H1 (cell line): ENCODE measurements around the gene P4HB. TPM values are rescaled to one million over a fixed set of nuclear protein-coding genes. Genes with fewer than 3 reads are reported as not detected.

Source experiments
- CTCF ChIA-PET: fragments of 300-600 bp; sonication (Branson Sonifier 250); formaldehyde crosslinking; loops from one replicate; lab custom pipeline; 2021; ENCODE audit not compliant: partially characterized antibody; lab: Charles Lee
- POLR2A ChIA-PET: fragments of 300-600 bp; sonication (Branson Sonifier 250); formaldehyde crosslinking; loops from one replicate; lab custom pipeline; 2021; ENCODE audit warnings: inconsistent platforms; ENCODE audit not compliant: partially characterized antibody; lab: Charles Lee
- DNase-seq, 2 experiments: peaks; one replicate each; pipeline versions ENCODE4 v3.0.0 to v3.0.0-alpha.2; 2010 to 2022; ENCODE audit warnings: low spot score in 2 of 2, low read depth in 1 of 2, mixed read lengths in 1 of 2
- FAIRE-seq: peaks from 2 replicates; lab custom pipeline; 2011; peaks lifted over from hg19 to GRCh38; lab: Jason Lieb, UNC
- H2AFZ ChIP-seq: 2 replicates; pipeline ENCODE4 v1.8.1; 2012; ENCODE audit warnings: low read length, inconsistent platforms
- H2AK5ac ChIP-seq: 2 replicates; pipeline ENCODE4 v1.6.1; 2013; ENCODE audit warnings: low read depth, low read length
- H2BK120ac ChIP-seq: replicated peaks from 2 replicates; pipeline ENCODE3; 2013; ENCODE audit warnings: low read depth, low read length, inconsistent platforms
- H2BK12ac ChIP-seq: 2 replicates; pipeline ENCODE4 v1.6.1; 2013; ENCODE audit warnings: low read depth, low read length
- H2BK15ac ChIP-seq: 2 replicates; pipeline ENCODE4 v1.6.1; 2013; ENCODE audit warnings: low read length
- H2BK20ac ChIP-seq: 2 replicates; pipeline ENCODE4 v1.6.1; 2013; ENCODE audit warnings: low read length
- H2BK5ac ChIP-seq: 2 replicates; pipeline ENCODE4 v1.6.1; 2013; ENCODE audit warnings: low read depth, low read length
- H3K14ac ChIP-seq: 2 replicates; pipeline ENCODE4 v1.6.1; 2013; ENCODE audit warnings: inconsistent platforms; ENCODE audit not compliant: insufficient read length
- H3K18ac ChIP-seq: 2 replicates; pipeline ENCODE4 v1.6.1; 2013; ENCODE audit warnings: low read length; ENCODE audit errors: extremely low read depth
- H3K23ac ChIP-seq: 2 replicates; pipeline ENCODE4 v1.6.1; 2013; ENCODE audit warnings: inconsistent platforms; ENCODE audit not compliant: insufficient read length
- H3K23me2 ChIP-seq: 2 replicates; pipeline ENCODE4 v1.6.1; 2013; ENCODE audit warnings: low read depth, low read length
- H3K27ac ChIP-seq: 2 replicates; pipeline ENCODE4 v1.6.1; 2011; ENCODE audit warnings: low read depth, low read length, inconsistent platforms
- H3K27me3 ChIP-seq, 4 experiments: replicated peaks in 1 of 4; 1 replicate in 1 of 4; 2 replicates in 3 of 4; pipeline versions ENCODE4 v1.6.1 to v1.8.1; 2011 to 2013; ENCODE audit warnings: low read length in 3 of 4, mild to moderate bottlenecking in 3 of 4, inconsistent platforms in 2 of 4, mixed read lengths in 2 of 4, moderate library complexity in 1 of 4; ENCODE audit not compliant: control insufficient read depth in 3 of 4, insufficient read depth in 3 of 4; ENCODE audit errors: extremely low read depth in 1 of 4
- H3K36me3 ChIP-seq, 4 experiments: 2 replicates each; pipeline versions ENCODE4 v1.6.1 to v1.8.1; 2011 to 2013; ENCODE audit warnings: mild to moderate bottlenecking in 4 of 4, low read length in 3 of 4, moderate library complexity in 2 of 4, control low read depth in 1 of 4, inconsistent platforms in 1 of 4; ENCODE audit not compliant: insufficient read depth in 4 of 4, control insufficient read depth in 2 of 4
- H3K4ac ChIP-seq: replicated peaks from 2 replicates; pipeline ENCODE3; 2013; ENCODE audit warnings: low read length, low read depth, mixed read lengths, inconsistent platforms; ENCODE audit not compliant: insufficient read length
- H3K4me1 ChIP-seq, 4 experiments: replicated peaks in 1 of 4; 1 replicate in 1 of 4; 2 replicates in 3 of 4; pipeline versions ENCODE4 v1.6.1 to v1.8.1; 2011 to 2013; ENCODE audit warnings: low read length in 3 of 4, inconsistent platforms in 2 of 4, mixed read lengths in 1 of 4; ENCODE audit not compliant: insufficient read depth in 4 of 4, control insufficient read depth in 3 of 4
- H3K4me2 ChIP-seq, 2 experiments: 2 replicates each; pipeline versions ENCODE4 v1.6.1 to v1.8.1; 2011 to 2013; ENCODE audit warnings: low read depth in 2 of 2, low read length in 2 of 2, control low read depth in 1 of 2, inconsistent platforms in 1 of 2, mild to moderate bottlenecking in 1 of 2; ENCODE audit not compliant: insufficient read depth in 1 of 2
- H3K4me3 ChIP-seq, 4 experiments: fragments of 200-600, 300-600 bp in 1 of 4; sonication (generic), shearing (Covaris generic), sonication (Bioruptor Twin) in 1 of 4; 2 replicates each; pipeline versions ENCODE4 v1.5.1 to v1.8.1; 2011 to 2016; ENCODE audit warnings: low read length in 4 of 4, low read depth in 3 of 4, control low read depth in 2 of 4, inconsistent platforms in 2 of 4, mild to moderate bottlenecking in 2 of 4, mixed read lengths in 1 of 4, moderate library complexity in 1 of 4; ENCODE audit not compliant: insufficient read depth in 2 of 4; ENCODE audit errors: extremely low read depth in 1 of 4
- H3K56ac ChIP-seq: replicated peaks from 2 replicates; pipeline ENCODE3; 2013; ENCODE audit warnings: low read depth, mild to moderate bottlenecking, mixed read lengths, low read length, inconsistent platforms; ENCODE audit not compliant: insufficient read length
- H3K79me1 ChIP-seq: 2 replicates; pipeline ENCODE4 v1.6.1; 2013; ENCODE audit warnings: low read depth, low read length, control low read depth
- H3K79me2 ChIP-seq, 2 experiments: 2 replicates each; pipeline versions ENCODE4 v1.6.1 to v1.8.1; 2012 to 2013; ENCODE audit warnings: low read length in 2 of 2, mild to moderate bottlenecking in 2 of 2, inconsistent platforms in 1 of 2; ENCODE audit not compliant: insufficient read depth in 2 of 2, control insufficient read depth in 1 of 2
- H3K9ac ChIP-seq, 4 experiments: replicated peaks in 1 of 4; 1 replicate in 1 of 4; 2 replicates in 3 of 4; pipeline versions ENCODE4 v1.6.1 to v1.8.1; 2011 to 2013; ENCODE audit warnings: low read depth in 3 of 4, low read length in 3 of 4, control low read depth in 2 of 4, mild to moderate bottlenecking in 2 of 4, moderate library complexity in 2 of 4, inconsistent platforms in 1 of 4; ENCODE audit errors: extremely low read depth in 1 of 4
- H3K9me3 ChIP-seq, 2 experiments: 2 replicates each; pipeline versions ENCODE4 v1.6.1 to v1.8.1; 2012 to 2013; ENCODE audit warnings: mild to moderate bottlenecking in 2 of 2, moderate library complexity in 2 of 2, control low read depth in 1 of 2, inconsistent platforms in 1 of 2, low read depth in 1 of 2, low read length in 1 of 2, mixed read lengths in 1 of 2; ENCODE audit not compliant: insufficient read depth in 2 of 2
- H4K20me1 ChIP-seq, 2 experiments: replicated peaks in 1 of 2; 2 replicates each; pipeline versions ENCODE3 to v1.8.1; 2011 to 2013; ENCODE audit warnings: inconsistent platforms in 2 of 2, low read length in 2 of 2, mild to moderate bottlenecking in 1 of 2; ENCODE audit not compliant: insufficient read depth in 2 of 2, control insufficient read depth in 1 of 2
- H4K5ac ChIP-seq: 2 replicates; pipeline ENCODE4 v1.6.1; 2013; ENCODE audit warnings: low read length, low read depth, mixed read lengths, inconsistent platforms; ENCODE audit not compliant: insufficient read length
- H4K8ac ChIP-seq: 2 replicates; pipeline ENCODE4 v1.8.0; 2013; ENCODE audit warnings: mild to moderate bottlenecking, moderate library complexity, low read length, inconsistent platforms; ENCODE audit not compliant: insufficient read depth; ENCODE audit errors: extremely low read depth
- H4K91ac ChIP-seq: replicated peaks from 2 replicates; pipeline ENCODE3; 2013; ENCODE audit warnings: low read length, mixed read lengths, inconsistent platforms; ENCODE audit not compliant: insufficient read length
- CBX8 ChIP-seq: fragments of 300-800, 300-1000 bp; sonication (generic); IDR thresholded peaks from 2 replicates; pipeline ENCODE4 v1.7.1; 2016; ENCODE audit warnings: low read depth, low read length, borderline replicate concordance
- CREB1 ChIP-seq: IDR thresholded peaks from 2 replicates; pipeline ENCODE4 v1.6.1; 2012; ENCODE audit warnings: inconsistent platforms
- MAFK ChIP-seq: IDR thresholded peaks from 2 replicates; pipeline ENCODE4 v1.6.1; 2012; ENCODE audit warnings: low read depth, mild to moderate bottlenecking, improper control_type of control experiment, low read length
- POU5F1 ChIP-seq: IDR thresholded peaks from 2 replicates; pipeline ENCODE4 v1.6.1; 2011; ENCODE audit warnings: low read depth, mild to moderate bottlenecking, low read length, moderate library complexity
- TBP ChIP-seq: IDR thresholded peaks from 2 replicates; pipeline ENCODE4 v1.6.1; 2011; ENCODE audit warnings: low read depth, low read length, improper control_type of control experiment
- ZNF274 ChIP-seq: IDR thresholded peaks from 2 replicates; pipeline ENCODE4 v1.7.0; 2012; ENCODE audit warnings: low read length, borderline replicate concordance; ENCODE audit errors: extremely low read depth
- WGBS, 2 experiments: shearing (Covaris generic) in 1 of 2; methylation state at CpG; one replicate each; pipeline versions ENCODE4 v1.1.6 to v1.1.7; 2013 to 2015; ENCODE audit warnings: low lambda C conversion rate in 2 of 2, mixed read lengths in 2 of 2, inconsistent platforms in 1 of 2, low coverage in 1 of 2, missing lambda C conversion rate in 1 of 2; ENCODE audit not compliant: insufficient replicate concordance in 2 of 2, insufficient coverage in 1 of 2, insufficient read length in 1 of 2; ENCODE audit errors: extremely low coverage in 1 of 2, missing lambda C conversion rate in 1 of 2; 5-methylcytosine and 5-hydroxymethylcytosine counted together
- polyA plus RNA-seq, 7 experiments: library from polyadenylated mRNA; depleted of rRNA in 3 of 7; stranded (reverse) in 5 of 7; unstranded in 2 of 7; fragments of >200 nt in 5 of 7; fragments of 200-250 nt in 2 of 7; gene quantifications; 1 replicate in 5 of 7; 2 replicates in 1 of 7; 4 replicates in 1 of 7; pipeline versions ENCODE4 v1.2.1 to v1.2.3, GENCODE V29; 2011 to 2013; ENCODE audit warnings: missing spikeins in 2 of 7, mixed read lengths in 2 of 7
- total RNA-seq: library from RNA; stranded (reverse); fragmentation: NEBNext Ultra II Directional; extraction: Animal tissue kit (Norgen Biotek cat#: 25700); gene quantifications from 2 replicates; pipeline ENCODE4 v1.2.1, GENCODE V29; 2021

Gene P4HB
- total and polyA plus RNA-seq, 2 of the 8 experiments (the other 6 are each of a cell fraction or from before 2014, with no cell fraction given) = 41.4 to 379 TPM

GRCh38 chr17:81841866-81842265 lies 18.5 kb downstream of the P4HB start:
- POLR2A ChIA-PET = interaction anchor here (1.1 to 5.7 kb wide), 9 partner anchors 8 to 139 kb away, joined by 4 to 37 read pairs (median 6); partner anchors contain the start of genes MCRIP1, MRPL12, P4HB and PPP1R27
- Histone ChIP-seq H4K20me1 (peaks cover 2 to 11% of the 10 kb centered on the region in 2 experiments), H3K79me1 (no peaks in the 10 kb centered on the region), H3K36me3 (peaks cover 12 to 38% (median 30%) of the 10 kb centered on the region in 4 experiments), H2BK120ac (no peak overlapping the region), H3K4me1 (peaks cover 0 to 3% (median 0%) of the 10 kb centered on the region in 4 experiments; a peak in 2 of 7 replicates), H3K56ac (no peak overlapping the region), H4K8ac (peak overlapping the region; percentile 51; the same call in 1 of the 2 replicates), H2AFZ (no peak overlapping the region), H3K23ac (no peak overlapping the region), H3K23me2 (no peaks in the 10 kb centered on the region), H4K5ac (no peak overlapping the region), H3K79me2 (no peaks in the 10 kb centered on the region), H3K4ac (no peak overlapping the region), H3K4me3 (no peak overlapping the region), H3K18ac (no peak overlapping the region), H3K27me3 (no peaks in the 10 kb centered on the region; a peak in 2 of 7 replicates), H2BK12ac (no peak overlapping the region), H2BK15ac (no peak overlapping the region), H3K4me2 (no peak overlapping the region), H2BK20ac (no peak overlapping the region), H3K27ac (no peak overlapping the region), H3K9ac (no peak overlapping the region), H3K14ac (no peak overlapping the region), H4K91ac (no peak overlapping the region), H2AK5ac (no peak overlapping the region), H2BK5ac (no peak overlapping the region), H3K9me3 (no peaks in the 10 kb centered on the region)
- DNase-seq (no peak), FAIRE-seq (no peak)
- TF ChIP-seq ZNF274 (no peak), CREB1 (no peak), POU5F1 (no peak), MAFK (no peak), CBX8 (no peak), TBP (no peak)
- CTCF ChIA-PET = interaction anchor here (1.0 to 1.6 kb wide), 3 partner anchors 11 to 117 kb away, joined by 3 read pairs; partner anchors contain the start of gene ARHGDIA
- 97% methylated on average over 15 of the region's 15 CpGs; no CpG with 5 or more reads in 1 of the 2 experiments for WGBS, 2 experiments
